ENCODE data around the gene PXDN.

The PXDN gene

DNA sequence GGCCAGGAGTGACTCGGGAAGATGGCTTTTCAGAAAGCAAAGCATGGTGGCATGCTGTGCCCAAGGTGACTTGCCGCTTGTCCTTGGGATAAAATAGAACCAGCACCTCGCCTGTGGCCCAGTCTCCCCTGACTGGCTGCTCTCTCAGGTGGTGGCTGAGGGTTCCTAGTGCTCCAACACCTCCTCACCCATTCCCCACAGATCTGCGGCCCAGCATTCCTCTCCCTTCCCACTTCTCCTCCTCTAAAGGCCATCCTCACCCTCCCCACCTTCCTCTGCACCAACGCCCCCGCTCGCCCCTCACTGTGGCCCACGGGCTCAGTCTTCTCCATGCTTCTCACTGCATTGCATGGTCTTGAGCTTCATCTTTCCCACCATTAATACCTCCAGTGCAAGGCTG lies 132.4 kb downstream of the PXDN start:
- Histone ChIP-seq H3K18ac (ENCODE audit: low read length) (no peak overlapping the region), H4K8ac (ENCODE audit: low read depth, low read length) (no peak overlapping the region), H3K23ac (ENCODE audit: low read length) (no peak overlapping the region), H2BK5ac (ENCODE audit: low read length) (no peak overlapping the region), H3K36me3 (ENCODE audit: control insufficient read depth, insufficient read depth, low read length) (no peaks in the 10 kb centered on the region), H3K27me3 (ENCODE audit: insufficient read depth, low read length, poor library complexity) (no peaks in the 10 kb centered on the region), H4K5ac (ENCODE audit: low read length) (no peak overlapping the region), H3K27ac (ENCODE audit: low read depth, low read length) (no peak overlapping the region), H3K4me2 (ENCODE audit: low read length) (no peak overlapping the region), H3K79me2 (ENCODE audit: control insufficient read depth, insufficient read depth, low read length) (no peaks in the 10 kb centered on the region), H3K56ac (ENCODE audit: low read length) (no peak overlapping the region), H2AK5ac (ENCODE audit: low read length) (no peak overlapping the region), H3K4ac (ENCODE audit: low read depth, low read length) (no peak overlapping the region), H2BK15ac (replicated peaks; ENCODE audit: low read depth) (no peak overlapping the region), H3K9ac (ENCODE audit: low read length) (no peak overlapping the region), H2BK120ac (ENCODE audit: low read depth, low read length) (no peak overlapping the region), H3K4me3 (ENCODE audit: low read length) (no peak overlapping the region), H3K4me1 (ENCODE audit: control insufficient read depth, low read depth, low read length) (peaks cover 8% of the 10 kb centered on the region), H3K79me1 (ENCODE audit: low read length) (no peaks in the 10 kb centered on the region)
- no CpG with 5 or more reads among the region's 8 CpGs for WGBS (ENCODE audit: extremely low coverage, insufficient coverage, low lambda C conversion rate)
- no peak for DNase-seq

DNA sequence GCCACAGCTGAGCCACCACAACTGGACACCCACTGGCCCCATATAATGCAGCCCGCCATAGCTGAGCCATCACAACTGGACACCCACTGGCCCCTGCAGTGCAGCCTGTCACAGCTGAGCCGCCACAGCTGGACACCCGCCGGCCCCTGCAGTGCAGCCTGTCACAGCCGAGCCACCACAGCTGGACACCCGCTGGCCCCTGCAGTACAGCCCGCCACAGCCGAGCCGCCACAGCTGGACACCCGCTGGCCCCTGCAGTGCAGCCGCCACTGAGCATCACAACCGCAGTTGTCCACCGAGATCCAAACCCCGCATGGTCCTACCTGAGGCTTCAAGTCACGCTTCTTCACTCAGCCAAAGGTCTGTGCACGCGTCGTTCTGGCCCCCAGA lies 134.2 kb downstream of the PXDN start:
- Histone ChIP-seq H3K27ac (ENCODE audit: low read depth, low read length) (no peak overlapping the region), H3K4me2 (ENCODE audit: low read length) (no peak overlapping the region)
- no peak for DNase-seq

DNA sequence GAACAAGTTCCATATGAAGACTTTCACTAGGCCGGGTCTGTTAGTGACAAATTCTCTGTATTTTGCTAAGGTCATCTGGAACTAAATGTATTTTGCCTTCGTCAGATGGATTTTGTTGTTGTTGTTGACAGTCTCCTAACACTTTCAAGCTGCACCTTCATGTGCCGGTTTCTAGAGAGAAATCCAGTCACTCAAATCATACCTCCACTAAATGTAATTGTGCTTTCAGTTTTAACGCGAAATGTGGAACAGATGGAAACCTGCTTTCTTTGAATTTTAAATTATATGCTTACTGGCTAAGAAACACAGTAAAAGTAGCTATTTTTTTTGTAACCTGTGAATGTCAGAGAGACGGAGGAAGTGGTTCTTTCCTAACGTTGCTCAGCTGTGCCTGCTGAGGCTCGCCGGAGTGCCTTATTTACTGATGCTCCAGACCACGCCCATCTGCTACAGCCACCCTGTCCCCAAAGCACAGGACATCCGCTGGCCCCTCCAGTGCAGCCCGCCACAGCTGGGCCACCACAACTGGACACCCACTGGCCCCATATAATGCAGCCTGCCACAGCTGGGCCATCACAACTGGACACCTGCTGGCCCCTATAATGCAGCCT lies 134.7 kb downstream of the PXDN start:
- WGBS (ENCODE audit: extremely low coverage, insufficient coverage, low lambda C conversion rate), result no CpG with 5 or more reads among the region's 12 CpGs
- H3K18ac ChIP-seq (ENCODE audit: low read length), result no peak overlapping the region
- H3K4ac ChIP-seq (ENCODE audit: low read depth, low read length), result no peak overlapping the region
- H3K4me3 ChIP-seq (ENCODE audit: low read length), result no peak overlapping the region
- H3K27me3 ChIP-seq (ENCODE audit: insufficient read depth, low read length, poor library complexity), result no peaks in the 10 kb centered on the region
- H2BK5ac ChIP-seq (ENCODE audit: low read length), result no peak overlapping the region
- H3K36me3 ChIP-seq (ENCODE audit: control insufficient read depth, insufficient read depth, low read length), result no peaks in the 10 kb centered on the region
- no peak overlapping the region for H3K4me2 ChIP-seq (ENCODE audit: low read length)
- DNase-seq, result no peak
- no peak overlapping the region for H2BK120ac ChIP-seq (ENCODE audit: low read depth, low read length)
- no peak overlapping the region for H3K9ac ChIP-seq (ENCODE audit: low read length)
- no peak overlapping the region for H4K5ac ChIP-seq (ENCODE audit: low read length)
- H3K56ac ChIP-seq (ENCODE audit: low read length), result no peak overlapping the region
- no peak overlapping the region for H3K23ac ChIP-seq (ENCODE audit: low read length)
- H3K27ac ChIP-seq (ENCODE audit: low read depth, low read length), result no peak overlapping the region
- H4K8ac ChIP-seq (ENCODE audit: low read depth, low read length), result no peak overlapping the region
- no peaks in the 10 kb centered on the region for H3K79me1 ChIP-seq (ENCODE audit: low read length)
- no peak overlapping the region for H2AK5ac ChIP-seq (ENCODE audit: low read length)
- no peaks in the 10 kb centered on the region for H3K79me2 ChIP-seq (ENCODE audit: control insufficient read depth, insufficient read depth, low read length)
- H3K4me1 ChIP-seq (ENCODE audit: control insufficient read depth, low read depth, low read length), result peaks cover 17% of the 10 kb centered on the region
- H2BK15ac ChIP-seq (replicated peaks; ENCODE audit: low read depth), result no peak overlapping the region

More for the DNA sequence above, 134.2 kb downstream of the PXDN start:
- no peak overlapping the region for H3K56ac ChIP-seq (ENCODE audit: low read length)
- no peak overlapping the region for H4K8ac ChIP-seq (ENCODE audit: low read depth, low read length)
- H3K9ac ChIP-seq (ENCODE audit: low read length), result no peak overlapping the region
- H3K4me1 ChIP-seq (ENCODE audit: control insufficient read depth, low read depth, low read length), result peaks cover 17% of the 10 kb centered on the region
- WGBS (ENCODE audit: extremely low coverage, insufficient coverage, low lambda C conversion rate), result no CpG with 5 or more reads among the region's 18 CpGs
- no peak overlapping the region for H4K5ac ChIP-seq (ENCODE audit: low read length)
- H3K23ac ChIP-seq (ENCODE audit: low read length), result no peak overlapping the region
- H2BK15ac ChIP-seq (replicated peaks; ENCODE audit: low read depth), result no peak overlapping the region
- no peak overlapping the region for H2AK5ac ChIP-seq (ENCODE audit: low read length)
- H2BK120ac ChIP-seq (ENCODE audit: low read depth, low read length), result no peak overlapping the region
- H3K18ac ChIP-seq (ENCODE audit: low read length), result no peak overlapping the region
- H3K79me2 ChIP-seq (ENCODE audit: control insufficient read depth, insufficient read depth, low read length), result no peaks in the 10 kb centered on the region
- H2BK5ac ChIP-seq (ENCODE audit: low read length), result no peak overlapping the region
- H3K4me3 ChIP-seq (ENCODE audit: low read length), result no peak overlapping the region
- no peaks in the 10 kb centered on the region for H3K27me3 ChIP-seq (ENCODE audit: insufficient read depth, low read length, poor library complexity)
- H3K4ac ChIP-seq (ENCODE audit: low read depth, low read length), result no peak overlapping the region
- no peaks in the 10 kb centered on the region for H3K79me1 ChIP-seq (ENCODE audit: low read length)
- no peaks in the 10 kb centered on the region for H3K36me3 ChIP-seq (ENCODE audit: control insufficient read depth, insufficient read depth, low read length)

DNA sequence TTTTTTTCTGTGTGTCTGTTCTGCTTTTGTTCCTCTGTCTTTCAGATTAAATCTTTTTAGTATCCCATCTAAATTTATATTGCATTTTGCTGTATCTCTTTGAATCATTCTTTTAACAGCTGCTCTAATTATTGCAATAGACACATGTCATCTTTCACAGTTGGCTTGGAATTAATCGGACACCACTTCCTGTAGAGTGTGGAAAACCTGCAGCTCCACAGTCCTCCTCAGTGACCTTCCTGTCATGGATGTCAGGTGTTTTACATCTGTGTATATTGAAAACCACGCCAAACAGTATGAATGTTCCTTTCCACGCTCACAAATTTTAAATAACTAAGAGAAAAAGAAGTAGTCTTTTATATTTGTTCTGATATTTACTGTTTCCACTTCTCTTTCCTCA lies 135.3 kb downstream of the PXDN start:
- Histone ChIP-seq H3K56ac (ENCODE audit: low read length) (no peak overlapping the region), H2BK5ac (ENCODE audit: low read length) (no peak overlapping the region), H2BK15ac (replicated peaks; ENCODE audit: low read depth) (no peak overlapping the region), H3K4me1 (ENCODE audit: control insufficient read depth, low read depth, low read length) (peaks cover 15% of the 10 kb centered on the region), H3K9ac (ENCODE audit: low read length) (no peak overlapping the region), H3K79me2 (ENCODE audit: control insufficient read depth, insufficient read depth, low read length) (no peaks in the 10 kb centered on the region), H3K4me2 (ENCODE audit: low read length) (no peak overlapping the region), H3K36me3 (ENCODE audit: control insufficient read depth, insufficient read depth, low read length) (no peaks in the 10 kb centered on the region), H3K27me3 (ENCODE audit: insufficient read depth, low read length, poor library complexity) (no peaks in the 10 kb centered on the region), H2BK120ac (ENCODE audit: low read depth, low read length) (no peak overlapping the region), H3K4me3 (ENCODE audit: low read length) (no peak overlapping the region), H3K27ac (ENCODE audit: low read depth, low read length) (no peak overlapping the region), H3K23ac (ENCODE audit: low read length) (no peak overlapping the region), H3K4ac (ENCODE audit: low read depth, low read length) (no peak overlapping the region), H3K79me1 (ENCODE audit: low read length) (no peaks in the 10 kb centered on the region), H2AK5ac (ENCODE audit: low read length) (no peak overlapping the region), H4K8ac (ENCODE audit: low read depth, low read length) (no peak overlapping the region), H3K18ac (ENCODE audit: low read length) (no peak overlapping the region), H4K5ac (ENCODE audit: low read length) (no peak overlapping the region)
- no peak for DNase-seq
- WGBS (ENCODE audit: extremely low coverage, insufficient coverage, low lambda C conversion rate), result no CpG with 5 or more reads among the region's 3 CpGs

- Histone ChIP-seq H3K27me3 (ENCODE audit: insufficient read depth, low read length, poor library complexity) (no peaks in the 10 kb centered on the region), H3K56ac (ENCODE audit: low read length) (no peak overlapping the region), H4K8ac (ENCODE audit: low read depth, low read length) (no peak overlapping the region), H2AK5ac (ENCODE audit: low read length) (no peak overlapping the region), H3K9ac (ENCODE audit: low read length) (no peak overlapping the region), H2BK15ac (replicated peaks; ENCODE audit: low read depth) (no peak overlapping the region), H3K4me1 (ENCODE audit: control insufficient read depth, low read depth, low read length) (peaks cover 11% of the 10 kb centered on the region), H4K5ac (ENCODE audit: low read length) (no peak overlapping the region), H3K18ac (ENCODE audit: low read length) (no peak overlapping the region), H3K4me3 (ENCODE audit: low read length) (no peak overlapping the region), H3K36me3 (ENCODE audit: control insufficient read depth, insufficient read depth, low read length) (no peaks in the 10 kb centered on the region), H3K4ac (ENCODE audit: low read depth, low read length) (no peak overlapping the region), H3K23ac (ENCODE audit: low read length) (no peak overlapping the region), H3K79me2 (ENCODE audit: control insufficient read depth, insufficient read depth, low read length) (no peaks in the 10 kb centered on the region), H3K4me2 (ENCODE audit: low read length) (no peak overlapping the region), H2BK5ac (ENCODE audit: low read length) (no peak overlapping the region), H3K79me1 (ENCODE audit: low read length) (no peaks in the 10 kb centered on the region), H2BK120ac (ENCODE audit: low read depth, low read length) (no peak overlapping the region), H3K27ac (ENCODE audit: low read depth, low read length) (no peak overlapping the region)
- WGBS (ENCODE audit: extremely low coverage, insufficient coverage, low lambda C conversion rate), result no CpG with 5 or more reads among the region's 11 CpGs
- DNase-seq, result no peak
Observed at GRCh38 chr2:1607971-1608688, 136.2 kb downstream of the PXDN start.

Data from mesendoderm (in vitro differentiated cells).